Adipocyte (in vitro differentiated cells): ENCODE measurements around the gene MYO16.

Experiments used
- DNase-seq: peaks from one replicate; pipeline ENCODE4 v3.0.0-alpha.2; 2015; ENCODE audit warnings: low read depth
- H3K27me3 ChIP-seq: replicated peaks from 2 replicates; pipeline ENCODE4 v1.7.0; 2013; ENCODE audit warnings: mild to moderate bottlenecking, low read length, moderate library complexity; ENCODE audit not compliant: control insufficient read depth, insufficient read depth
- H3K36me3 ChIP-seq: 2 replicates; pipeline ENCODE4 v1.7.0; 2013; ENCODE audit warnings: low read length, mild to moderate bottlenecking, moderate library complexity; ENCODE audit not compliant: control insufficient read depth, insufficient read depth, severe bottlenecking
- H3K4me1 ChIP-seq: 2 replicates; pipeline ENCODE4 v1.7.0; 2013; ENCODE audit warnings: mild to moderate bottlenecking, low read length, moderate library complexity; ENCODE audit not compliant: control insufficient read depth, insufficient read depth
- H3K4me3 ChIP-seq: 2 replicates; pipeline ENCODE4 v1.7.0; 2013; ENCODE audit warnings: mild to moderate bottlenecking, low read length, moderate library complexity
- H3K9ac ChIP-seq: 2 replicates; pipeline ENCODE4 v1.7.0; 2013; ENCODE audit warnings: mild to moderate bottlenecking, low read length, moderate library complexity
- H3K9me3 ChIP-seq: 2 replicates; pipeline ENCODE4 v1.7.0; 2013; ENCODE audit warnings: mild to moderate bottlenecking, low read length, moderate library complexity; ENCODE audit not compliant: control insufficient read depth

MYO16 gene

GRCh38 chr13:109154966-109155761 lies 525.8 kb downstream of the MYO16 start:
- peak overlapping the region; percentile 81 for H3K9ac ChIP-seq
- no peak for DNase-seq
- H3K36me3 ChIP-seq, result no peaks in the 10 kb centered on the region
- no peaks in the 10 kb centered on the region for H3K27me3 ChIP-seq
- H3K9me3 ChIP-seq, result no peaks in the 10 kb centered on the region
- H3K4me3 ChIP-seq, result peak overlapping the region; percentile 20
- H3K4me1 ChIP-seq, result peaks cover 24% of the 10 kb centered on the region

DNA sequence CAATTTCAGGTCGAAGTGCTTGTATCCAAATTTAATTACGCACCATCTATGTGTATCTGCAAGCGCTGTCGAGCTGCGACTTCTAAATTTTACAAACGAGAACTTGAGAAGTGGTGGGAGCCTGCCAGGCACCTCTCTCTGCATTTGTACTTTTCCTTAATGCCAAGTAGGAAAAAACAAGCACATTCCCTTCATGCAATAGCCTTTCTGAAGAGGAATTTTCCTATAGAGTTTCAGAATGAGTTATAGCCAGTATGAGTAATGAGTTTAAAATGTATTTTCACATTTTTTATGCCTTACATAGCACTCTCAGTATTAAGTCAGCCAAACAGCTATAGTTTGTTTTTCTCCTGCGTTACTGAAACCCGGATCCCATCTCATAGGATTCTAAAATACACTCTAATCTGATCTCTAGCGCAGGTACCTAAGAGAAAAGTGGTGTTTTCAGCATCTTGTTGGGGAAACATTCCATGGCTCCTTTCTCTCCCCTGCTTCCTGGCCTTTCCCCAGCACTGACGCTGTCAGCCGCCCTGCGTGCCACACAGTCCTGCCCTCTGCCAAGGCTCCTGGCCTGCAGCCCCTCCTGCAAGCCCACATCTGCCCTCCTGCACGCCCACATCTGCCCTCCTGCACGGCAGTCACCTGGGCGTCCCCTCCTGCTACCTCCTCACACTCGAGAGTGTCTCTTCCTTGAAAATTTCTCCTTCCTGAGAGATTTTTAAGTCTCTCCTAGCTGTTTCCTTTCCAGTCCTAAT lies 526.9 kb downstream of the MYO16 start:
- peak overlapping the region; percentile 81 for H3K9ac ChIP-seq
- peak overlapping the region; percentile 38 for H3K4me3 ChIP-seq
- H3K27me3 ChIP-seq, result no peaks in the 10 kb centered on the region
- no peaks in the 10 kb centered on the region for H3K36me3 ChIP-seq
- H3K9me3 ChIP-seq, result no peaks in the 10 kb centered on the region
- peak; percentile 91 for DNase-seq
- peaks cover 24% of the 10 kb centered on the region for H3K4me1 ChIP-seq

GRCh38 chr13:109157275-109157674 lies 527.9 kb downstream of the MYO16 start:
- no peak overlapping the region for H3K9ac ChIP-seq

DNA sequence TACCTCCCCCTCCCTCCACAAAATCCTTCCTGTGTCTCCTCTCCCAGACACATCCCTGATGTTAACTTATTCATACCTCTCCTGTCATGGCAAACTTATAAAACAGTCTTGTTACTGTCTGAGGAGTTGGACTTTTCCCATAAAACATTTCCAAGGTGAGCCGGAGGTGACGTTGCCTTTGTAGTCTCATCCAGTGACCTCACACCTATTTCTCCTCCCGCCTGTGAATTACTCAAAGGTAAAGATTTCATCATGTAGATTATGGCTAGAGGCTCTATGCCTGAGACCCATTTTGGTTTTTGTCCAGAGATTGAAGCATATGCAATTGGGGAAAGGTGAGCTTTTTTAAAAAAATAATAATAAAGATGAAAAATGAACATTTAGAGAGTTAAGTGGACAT lies 529.0 kb downstream of the MYO16 start:
- no peaks in the 10 kb centered on the region for H3K9me3 ChIP-seq
- H3K4me3 ChIP-seq, result no peak overlapping the region
- DNase-seq, result no peak
- H3K4me1 ChIP-seq, result peaks cover 24% of the 10 kb centered on the region
- no peak overlapping the region for H3K9ac ChIP-seq
- H3K36me3 ChIP-seq, result no peaks in the 10 kb centered on the region
- no peaks in the 10 kb centered on the region for H3K27me3 ChIP-seq

More at GRCh38 chr13:109157275-109157674, 527.9 kb downstream of the MYO16 start:
- Histone ChIP-seq H3K27me3 (no peaks in the 10 kb centered on the region), H3K9me3 (no peaks in the 10 kb centered on the region), H3K4me3 (no peak overlapping the region), H3K4me1 (peaks cover 24% of the 10 kb centered on the region), H3K36me3 (no peaks in the 10 kb centered on the region)
- DNase-seq, result no peak

DNA sequence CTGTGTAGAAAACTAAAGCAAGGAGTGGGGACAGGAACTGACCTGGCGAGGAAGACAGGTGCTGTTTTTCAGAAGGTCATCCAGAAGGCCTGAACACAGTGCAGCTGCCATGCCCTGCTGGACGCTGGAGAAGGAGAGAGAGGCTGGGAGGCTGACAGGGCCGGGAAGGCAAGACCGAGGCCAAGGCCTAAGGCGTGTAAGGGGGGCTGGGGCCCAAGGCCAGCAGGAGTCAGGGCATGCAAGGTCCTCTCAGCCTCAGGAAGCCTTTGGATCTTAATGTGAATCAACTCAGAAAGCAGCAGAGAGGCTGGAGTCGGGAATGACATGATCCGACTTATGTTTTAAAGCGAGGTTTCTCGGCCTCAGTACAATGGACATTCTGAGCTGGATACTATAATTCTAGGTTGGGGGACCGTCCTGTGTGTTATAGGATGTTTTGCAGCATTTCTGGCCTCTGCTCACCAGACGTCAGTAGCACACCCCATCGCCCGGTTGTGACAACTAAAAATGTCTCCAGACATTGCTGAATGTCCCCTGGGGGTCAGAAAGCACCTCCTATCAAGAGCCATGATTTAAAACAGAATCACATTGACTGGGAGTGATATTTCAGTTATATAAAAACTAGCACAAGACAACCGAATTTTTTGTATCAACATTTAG lies 530.4 kb downstream of the MYO16 start:
- Histone ChIP-seq H3K27me3 (no peaks in the 10 kb centered on the region), H3K9me3 (no peaks in the 10 kb centered on the region), H3K9ac (no peak overlapping the region), H3K36me3 (no peaks in the 10 kb centered on the region), H3K4me3 (no peak overlapping the region), H3K4me1 (peaks cover 19% of the 10 kb centered on the region)
- no peak for DNase-seq

DNA sequence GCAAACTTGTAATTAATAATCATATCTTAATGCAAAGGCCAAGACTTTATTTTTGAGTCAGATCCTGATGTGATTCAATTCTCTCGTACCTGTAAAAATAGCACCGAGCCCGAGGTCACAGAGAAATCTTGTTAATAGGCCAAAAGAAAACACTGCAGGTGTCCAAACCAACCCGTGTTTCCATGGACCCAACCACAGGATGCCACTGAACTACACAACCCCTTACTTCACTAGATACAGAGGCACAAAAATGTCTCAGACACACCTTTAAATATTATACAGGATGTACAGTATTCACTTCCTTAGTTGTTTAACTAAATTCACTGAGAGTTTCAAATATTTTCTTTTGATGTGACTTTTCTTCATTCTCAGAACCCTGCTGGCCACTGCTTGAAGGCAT lies 530.9 kb downstream of the MYO16 start:
- H3K27me3 ChIP-seq, result no peaks in the 10 kb centered on the region
- H3K36me3 ChIP-seq, result no peaks in the 10 kb centered on the region
- no peak for DNase-seq
- H3K9ac ChIP-seq, result no peak overlapping the region
- no peaks in the 10 kb centered on the region for H3K9me3 ChIP-seq
- H3K4me3 ChIP-seq, result no peak overlapping the region
- H3K4me1 ChIP-seq, result peaks cover 14% of the 10 kb centered on the region

- DNase-seq, result peak; percentile 25
- no peaks in the 10 kb centered on the region for H3K9me3 ChIP-seq
- H3K4me1 ChIP-seq, result peaks cover 6% of the 10 kb centered on the region
- H3K4me3 ChIP-seq, result no peak overlapping the region
- H3K9ac ChIP-seq, result no peak overlapping the region
- no peaks in the 10 kb centered on the region for H3K27me3 ChIP-seq
- H3K36me3 ChIP-seq, result no peaks in the 10 kb centered on the region
These were observed 531.7 kb downstream of the MYO16 start for GRCh38 chr13:109160887-109161669.

DNA sequence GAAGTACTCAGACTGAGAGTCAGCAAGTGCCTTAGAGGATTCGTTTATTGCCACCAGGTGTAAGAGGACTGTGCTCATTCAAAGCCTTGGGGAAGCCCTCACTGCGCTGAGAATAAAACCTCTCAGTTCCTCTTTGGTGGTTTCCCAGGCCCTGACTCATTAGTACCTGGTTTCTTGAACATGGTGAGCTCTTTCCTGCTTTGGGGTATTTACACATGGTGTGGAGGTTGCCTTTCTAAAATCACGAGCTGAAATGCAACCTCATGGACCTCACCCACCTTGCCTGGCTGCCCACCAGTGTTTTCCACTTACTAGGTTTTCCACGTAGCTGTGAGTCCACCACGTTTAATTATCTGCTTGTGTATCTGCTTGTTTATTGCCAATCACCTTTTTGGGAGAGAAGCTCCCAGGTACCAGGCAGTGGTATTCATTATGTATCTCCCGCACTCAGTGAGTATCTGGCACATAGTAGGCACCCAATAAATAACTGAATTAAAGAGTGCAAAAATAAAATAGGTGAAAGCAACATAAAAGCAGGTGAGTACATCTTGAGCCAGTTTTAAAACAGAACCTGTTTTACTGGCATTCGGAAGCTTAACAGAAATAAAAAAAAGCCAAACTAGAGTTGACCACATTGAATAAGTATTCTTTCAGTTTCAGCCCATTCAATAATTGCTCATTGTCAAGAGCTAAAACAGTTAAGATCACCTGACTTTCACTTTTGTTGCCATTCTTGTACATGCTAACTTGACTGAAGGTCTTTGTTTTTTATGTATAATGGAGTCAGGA lies 533.0 kb downstream of the MYO16 start:
- no peak for DNase-seq
- no peaks in the 10 kb centered on the region for H3K27me3 ChIP-seq
- H3K9ac ChIP-seq, result no peak overlapping the region
- no peaks in the 10 kb centered on the region for H3K9me3 ChIP-seq
- no peaks in the 10 kb centered on the region for H3K36me3 ChIP-seq
- no peaks in the 10 kb centered on the region for H3K4me1 ChIP-seq
- H3K4me3 ChIP-seq, result no peak overlapping the region

- Histone ChIP-seq H3K9ac (no peak overlapping the region), H3K4me1 (no peaks in the 10 kb centered on the region), H3K4me3 (no peak overlapping the region), H3K36me3 (no peaks in the 10 kb centered on the region), H3K27me3 (no peaks in the 10 kb centered on the region), H3K9me3 (no peaks in the 10 kb centered on the region)
- no peak for DNase-seq
These were observed 533.6 kb downstream of the MYO16 start for GRCh38 chr13:109163037-109163379.

DNA sequence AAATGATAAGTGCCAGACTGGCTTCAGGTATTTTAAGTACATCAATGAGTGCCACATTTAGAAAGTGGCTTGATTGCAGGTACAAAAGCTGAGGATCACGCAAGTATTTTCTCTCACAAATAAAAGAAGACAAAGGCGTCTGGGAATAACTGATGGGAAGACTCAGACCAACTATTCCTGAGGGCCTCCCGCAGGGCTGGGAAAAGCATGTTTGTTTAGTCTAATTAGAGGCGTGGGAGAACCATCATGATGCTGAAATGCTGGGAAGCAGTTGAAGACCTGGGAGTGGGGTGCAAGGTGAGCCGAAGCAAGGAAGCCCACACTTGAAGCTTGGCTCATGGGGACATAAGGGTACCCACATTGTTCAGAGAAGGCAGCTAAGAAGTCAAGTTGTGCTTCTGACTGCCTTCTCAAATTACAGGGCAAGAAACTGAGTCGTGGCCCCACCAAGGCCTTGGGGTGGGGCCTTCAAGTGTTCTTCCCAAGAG lies 536.0 kb downstream of the MYO16 start:
- no peaks in the 10 kb centered on the region for H3K27me3 ChIP-seq
- H3K9ac ChIP-seq, result no peak overlapping the region
- H3K9me3 ChIP-seq, result no peaks in the 10 kb centered on the region

More for the DNA sequence above, 536.0 kb downstream of the MYO16 start:
- H3K36me3 ChIP-seq, result no peaks in the 10 kb centered on the region
- no peak overlapping the region for H3K4me3 ChIP-seq
- no peaks in the 10 kb centered on the region for H3K4me1 ChIP-seq
- no peak for DNase-seq
